GM12874 (cell line): Measurements from ENCODE around the gene KIAA0753.

Experiments used
- TF ChIP-seq, protein P1 (sequence below): IDR thresholded peaks from 2 replicates; pipeline ENCODE4 v1.5.1; 2011; ENCODE audit warnings: low read depth, mild to moderate bottlenecking, control low read depth, low read length, moderate library complexity; ENCODE audit not compliant: insufficient read depth

Gene KIAA0753

DNA sequence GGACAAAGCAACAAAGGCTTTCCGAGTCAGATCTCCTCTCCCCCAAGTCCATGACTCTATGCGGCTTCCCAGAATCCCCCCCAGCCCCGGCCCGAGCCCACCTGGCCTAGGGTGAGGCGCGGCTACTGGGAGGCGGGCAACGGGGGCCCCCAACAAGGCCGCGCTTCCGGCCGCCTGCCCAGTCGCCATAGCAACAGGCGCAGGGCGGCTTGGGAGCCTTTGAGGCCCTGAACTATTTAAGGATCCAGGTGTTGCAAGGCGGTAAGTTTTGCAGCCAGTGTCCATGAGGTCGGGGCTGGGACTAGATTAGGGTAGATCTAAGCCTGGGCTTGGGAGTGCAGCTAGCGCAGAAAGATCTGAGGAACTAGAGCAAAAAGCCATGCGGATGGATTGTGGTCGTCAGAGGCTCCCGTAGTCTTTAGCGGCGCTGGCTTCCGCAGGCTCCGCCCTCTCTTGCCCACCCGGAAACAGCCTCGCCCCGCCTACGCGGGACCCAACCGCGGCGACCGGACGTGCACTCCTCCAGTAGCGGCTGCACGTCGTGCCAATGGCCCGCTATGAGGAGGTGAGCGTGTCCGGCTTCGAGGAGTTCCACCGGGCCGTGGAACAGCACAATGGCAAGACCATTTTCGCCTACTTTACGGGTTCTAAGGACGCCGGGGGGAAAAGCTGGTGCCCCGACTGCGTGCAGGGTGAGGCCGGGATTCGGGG, at the start of gene KIAA0753, which contains the start of gene TXNDC17:
Gene KIAA0753, minus strand, starts transcription at position 176 of the 711 bp plus-strand sequence. CDS start 5,608 bp downstream, outside the sequence.
Gene TXNDC17, plus strand, starts transcription at position 525 of the 711 bp plus-strand sequence. Its CDS starts 23 bp downstream, at position 548.
- TF ChIP-seq, protein P1, sequence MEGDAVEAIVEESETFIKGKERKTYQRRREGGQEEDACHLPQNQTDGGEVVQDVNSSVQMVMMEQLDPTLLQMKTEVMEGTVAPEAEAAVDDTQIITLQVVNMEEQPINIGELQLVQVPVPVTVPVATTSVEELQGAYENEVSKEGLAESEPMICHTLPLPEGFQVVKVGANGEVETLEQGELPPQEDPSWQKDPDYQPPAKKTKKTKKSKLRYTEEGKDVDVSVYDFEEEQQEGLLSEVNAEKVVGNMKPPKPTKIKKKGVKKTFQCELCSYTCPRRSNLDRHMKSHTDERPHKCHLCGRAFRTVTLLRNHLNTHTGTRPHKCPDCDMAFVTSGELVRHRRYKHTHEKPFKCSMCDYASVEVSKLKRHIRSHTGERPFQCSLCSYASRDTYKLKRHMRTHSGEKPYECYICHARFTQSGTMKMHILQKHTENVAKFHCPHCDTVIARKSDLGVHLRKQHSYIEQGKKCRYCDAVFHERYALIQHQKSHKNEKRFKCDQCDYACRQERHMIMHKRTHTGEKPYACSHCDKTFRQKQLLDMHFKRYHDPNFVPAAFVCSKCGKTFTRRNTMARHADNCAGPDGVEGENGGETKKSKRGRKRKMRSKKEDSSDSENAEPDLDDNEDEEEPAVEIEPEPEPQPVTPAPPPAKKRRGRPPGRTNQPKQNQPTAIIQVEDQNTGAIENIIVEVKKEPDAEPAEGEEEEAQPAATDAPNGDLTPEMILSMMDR: no peak

DNA sequence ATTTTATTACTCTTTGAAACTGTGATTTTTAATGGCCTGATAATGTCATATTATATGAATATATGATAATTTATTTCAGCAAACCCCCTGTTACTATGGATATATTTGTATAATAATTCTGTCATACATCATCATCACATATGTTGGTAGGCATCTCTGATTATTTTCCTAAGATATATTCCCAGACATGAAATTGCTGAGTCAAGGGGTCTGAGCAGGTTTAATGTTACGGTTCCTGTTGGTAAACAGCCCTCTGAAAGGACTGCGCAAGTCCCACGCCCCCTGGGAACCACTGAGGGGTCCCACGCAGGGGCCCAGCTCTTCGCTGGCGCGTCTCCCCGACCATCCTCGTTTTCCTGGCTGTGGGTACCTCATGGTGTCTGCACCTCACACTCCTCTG, 48.4 kb upstream of the KIAA0753 start:
- TF ChIP-seq, protein P1: no peak

DNA sequence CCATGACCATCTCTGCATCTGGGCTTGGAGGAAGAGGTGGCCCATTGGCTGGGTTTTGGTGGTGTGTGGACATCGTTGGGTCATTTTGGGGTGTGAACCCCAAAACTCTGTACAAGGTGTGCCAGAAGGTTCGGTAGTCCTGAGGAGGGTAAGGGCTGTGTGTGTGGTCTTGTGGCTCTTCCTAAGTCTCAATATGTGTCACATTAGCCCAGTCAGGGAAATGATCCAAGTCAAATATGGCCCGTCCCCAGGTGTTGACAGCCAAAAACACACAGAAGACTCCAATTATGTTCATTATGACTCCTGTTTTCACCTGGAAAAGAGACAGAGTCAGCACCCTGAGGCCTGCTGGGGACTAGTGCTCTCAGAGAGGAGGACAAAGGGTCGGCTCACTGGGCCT, 45.5 kb upstream of the KIAA0753 start:
- TF ChIP-seq, protein P1: no peak

DNA sequence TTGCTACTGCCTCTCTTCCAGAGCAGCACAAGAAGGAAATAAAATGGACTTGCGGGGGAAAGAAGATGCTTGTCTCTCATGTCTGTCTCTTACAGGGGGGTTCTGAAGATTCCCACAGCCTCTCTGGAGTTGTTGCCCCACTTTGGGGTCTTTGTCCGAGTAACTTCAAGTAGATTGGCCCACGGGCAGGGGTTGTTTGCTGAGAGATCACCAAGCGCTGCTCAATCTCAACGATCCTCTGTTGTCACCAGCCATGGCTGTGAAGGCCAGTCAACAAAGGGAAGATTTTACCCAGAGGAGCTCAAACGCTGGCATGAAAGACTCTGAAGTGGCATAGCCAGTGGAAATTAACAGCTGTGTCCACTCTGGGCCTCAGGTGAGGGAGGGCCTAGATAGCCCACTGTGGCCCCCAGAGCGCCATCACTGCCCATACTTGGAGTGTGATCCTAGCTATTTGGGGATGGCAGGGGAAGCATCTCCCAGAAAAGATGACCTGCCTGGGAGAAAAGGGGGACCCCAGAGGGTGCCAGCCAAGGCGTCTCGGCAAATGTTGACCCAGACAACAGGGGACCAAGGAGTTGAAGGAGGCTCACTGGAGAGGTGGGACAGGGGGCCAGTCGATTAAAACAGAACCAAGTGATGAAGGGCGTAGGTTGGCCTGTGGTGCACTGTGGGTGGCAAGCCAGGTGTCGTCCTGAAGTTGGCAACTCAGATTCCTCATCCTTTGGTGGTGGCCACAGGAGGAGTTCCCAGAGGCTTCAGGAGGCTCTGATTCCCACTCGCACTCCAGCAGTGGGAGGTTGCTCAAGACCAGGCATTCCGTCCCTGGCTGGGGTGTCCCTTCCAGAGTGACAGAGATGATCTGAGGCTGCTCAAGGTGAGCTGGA, 44.6 kb upstream of the KIAA0753 start:
- TF ChIP-seq, protein P1: no peak

DNA sequence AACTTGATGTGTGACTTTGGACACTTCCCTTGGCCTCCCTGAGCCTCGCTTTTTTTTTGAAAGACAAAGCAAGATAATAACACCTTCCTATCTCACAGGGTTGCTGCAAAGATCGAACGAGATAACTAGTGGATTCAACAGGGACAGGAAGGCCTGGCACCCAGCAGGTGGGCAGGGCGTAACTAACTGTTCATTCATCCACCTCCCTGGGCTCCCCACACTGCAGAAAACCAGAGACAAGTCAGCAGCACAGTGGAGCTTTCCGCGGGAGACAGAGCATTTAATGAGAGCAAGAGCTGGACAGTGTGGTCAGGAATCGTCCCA, 43.9 kb upstream of the KIAA0753 start:
- TF ChIP-seq, protein P1: no peak

DNA sequence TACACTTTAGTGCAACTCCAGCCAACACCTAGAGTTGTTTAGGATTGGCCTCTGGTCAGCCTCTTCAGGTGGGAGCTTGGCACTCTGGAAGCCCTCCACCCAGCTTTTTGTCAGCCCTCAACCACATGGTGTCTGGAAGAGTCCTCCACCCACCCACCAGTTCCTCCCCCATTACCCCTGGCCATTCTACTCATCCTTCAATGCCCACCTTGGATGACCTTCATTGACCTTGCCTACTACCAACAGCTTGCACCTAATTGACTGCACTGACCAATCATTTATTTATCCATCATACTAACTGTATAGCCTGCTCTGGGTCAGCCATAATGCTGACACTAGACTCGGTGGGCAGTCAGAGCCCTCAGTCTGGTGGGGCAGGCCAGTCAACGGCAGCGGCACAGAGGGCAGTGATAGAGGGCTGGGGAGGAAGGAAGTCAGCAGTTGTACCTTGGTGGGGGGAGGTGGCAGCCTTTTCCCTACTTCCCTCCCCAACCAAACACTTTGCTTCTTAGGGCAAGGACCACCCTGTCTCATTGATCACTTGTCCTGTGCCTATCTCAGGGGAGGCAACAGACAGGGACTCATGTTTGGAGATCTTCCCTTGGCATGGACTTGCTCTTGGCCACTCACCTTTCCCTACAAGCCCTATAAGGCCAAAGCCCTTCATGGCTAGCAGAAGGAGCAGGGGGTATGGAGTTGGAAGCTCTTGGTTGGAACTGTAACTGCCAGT, 43.4 kb upstream of the KIAA0753 start:
- TF ChIP-seq, protein P1: no peak
